Measurements from ENCODE around the gene POGLUT2.

Gene POGLUT2

DNA sequence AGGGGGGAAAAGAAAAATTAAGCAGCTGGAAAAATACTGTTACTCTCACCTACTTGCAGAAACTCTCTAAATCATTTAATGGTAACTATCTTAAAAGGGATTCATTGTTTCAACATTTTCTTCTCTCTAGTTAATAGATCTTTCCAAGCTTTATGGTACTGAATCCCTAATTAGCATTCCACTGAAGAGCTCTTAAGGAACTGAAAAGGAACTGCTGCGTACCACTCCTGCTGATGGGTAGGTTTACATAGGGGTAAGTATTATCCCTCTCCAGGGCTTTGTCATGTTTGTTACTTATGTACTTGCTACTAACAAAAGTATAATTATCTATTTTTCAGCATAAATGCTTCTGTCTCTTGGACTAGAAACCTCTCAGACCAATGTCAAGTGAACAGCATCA lies 37.7 kb downstream of the POGLUT2 start:
- no peak for DNase-seq

DNA sequence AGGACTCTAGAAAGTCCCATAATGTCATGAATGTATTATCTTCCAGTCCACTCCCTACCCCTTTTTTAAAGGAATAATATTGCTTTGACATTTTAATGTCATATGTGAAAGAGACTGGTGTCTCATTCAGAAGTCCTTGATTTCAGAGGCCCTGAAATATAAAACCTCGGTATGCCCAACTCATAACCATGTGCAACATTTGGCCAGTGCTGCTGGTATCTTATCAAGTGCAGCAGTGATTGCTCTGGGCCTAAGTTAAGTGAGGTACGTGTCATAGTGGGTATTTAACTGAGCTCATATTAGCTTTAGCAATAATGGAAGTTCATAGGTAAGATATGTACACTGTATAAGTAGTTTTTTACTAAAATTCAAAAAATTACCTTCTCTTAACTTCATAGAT lies 39.9 kb downstream of the POGLUT2 start:
- no peak for DNase-seq

DNA sequence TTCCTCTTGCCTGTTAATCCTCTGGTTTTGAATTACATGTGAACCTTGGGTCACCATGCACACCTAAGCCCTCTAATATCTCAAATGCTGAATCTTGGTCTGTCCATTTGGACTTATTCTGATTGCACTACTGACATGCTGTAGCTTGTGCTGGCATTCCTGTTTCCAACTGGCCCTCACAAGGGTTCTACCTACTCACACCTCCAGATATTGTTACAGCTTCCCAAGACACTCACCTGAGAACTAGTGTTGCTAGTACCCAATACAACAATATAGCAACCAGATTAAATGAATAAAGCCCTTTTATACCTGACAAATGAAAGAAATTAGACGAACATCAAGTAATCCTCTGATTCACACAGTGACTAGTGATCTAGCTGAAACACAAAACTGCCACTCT lies 41.8 kb downstream of the POGLUT2 start:
- no peak for DNase-seq

DNA sequence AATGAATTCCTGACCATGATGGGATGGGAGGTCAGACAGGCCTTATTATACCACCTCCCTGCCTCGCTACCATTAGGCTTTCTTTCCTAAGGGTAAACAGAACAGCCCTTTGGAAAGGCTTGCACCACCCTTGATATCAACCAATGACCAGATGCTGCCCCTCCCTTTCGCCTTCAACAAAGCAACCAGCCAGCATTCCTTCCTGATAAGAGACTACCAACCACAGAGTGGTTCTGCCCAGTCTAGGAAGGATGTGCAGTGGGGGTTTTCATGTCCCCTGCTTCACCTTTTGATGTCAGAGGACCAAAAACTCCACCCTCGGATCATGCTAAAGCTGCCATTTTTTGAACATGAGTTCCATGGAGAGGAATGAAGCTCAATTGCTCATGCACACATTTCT lies 46.9 kb downstream of the POGLUT2 start:
- no peak for DNase-seq

- DNase-seq = no peak
These were observed 56.3 kb downstream of the POGLUT2 start for GRCh38 chr13:102742506-102742905.

DNA sequence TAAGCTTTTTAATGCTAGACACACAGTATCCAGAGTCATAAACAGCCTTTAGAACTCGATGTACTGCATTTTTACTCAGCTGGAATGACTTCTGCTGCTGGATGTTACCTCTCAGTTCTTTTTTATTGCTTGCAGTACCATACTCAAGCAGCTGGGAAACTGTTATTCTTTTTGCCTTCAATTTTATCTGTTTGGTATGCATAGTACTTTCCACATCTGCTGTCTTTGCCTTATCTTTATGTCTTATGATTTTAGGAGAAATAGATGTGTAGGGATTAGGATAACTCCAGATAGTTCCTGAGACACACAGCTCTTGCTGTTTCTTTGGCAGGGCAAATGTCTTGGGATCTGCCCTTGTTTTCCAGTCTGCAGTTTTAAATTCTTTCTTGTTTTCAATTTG lies 56.7 kb downstream of the POGLUT2 start:
- DNase-seq = no peak

Measured in CD4-positive, alpha-beta T cell treated with Interleukin-4 for 4 hours (primary cell).